Testis (tissue), 2 donors: ENCODE results near the gene POLR2A.

ENCODE experiments used
- POLR2A ChIP-seq: fragments of 450-650 bp; IDR thresholded peaks from one replicate; pipeline ENCODE4 v1.6.1; 2017; ENCODE audit warnings: antibody characterized with exemption, mild to moderate bottlenecking, moderate library complexity
- TF ChIP-seq, protein P1 (sequence below), 3 experiments: fragments of 450-650 bp in 2 of 3; fragments of 200-600 bp in 1 of 3; sonication (generic) in 1 of 3; IDR thresholded peaks; one replicate each; pipeline ENCODE4 v1.5.1; 2016 to 2019; ENCODE audit warnings: antibody characterized with exemption in 3 of 3, mild to moderate bottlenecking in 2 of 3, moderate library complexity in 1 of 3

DNA sequence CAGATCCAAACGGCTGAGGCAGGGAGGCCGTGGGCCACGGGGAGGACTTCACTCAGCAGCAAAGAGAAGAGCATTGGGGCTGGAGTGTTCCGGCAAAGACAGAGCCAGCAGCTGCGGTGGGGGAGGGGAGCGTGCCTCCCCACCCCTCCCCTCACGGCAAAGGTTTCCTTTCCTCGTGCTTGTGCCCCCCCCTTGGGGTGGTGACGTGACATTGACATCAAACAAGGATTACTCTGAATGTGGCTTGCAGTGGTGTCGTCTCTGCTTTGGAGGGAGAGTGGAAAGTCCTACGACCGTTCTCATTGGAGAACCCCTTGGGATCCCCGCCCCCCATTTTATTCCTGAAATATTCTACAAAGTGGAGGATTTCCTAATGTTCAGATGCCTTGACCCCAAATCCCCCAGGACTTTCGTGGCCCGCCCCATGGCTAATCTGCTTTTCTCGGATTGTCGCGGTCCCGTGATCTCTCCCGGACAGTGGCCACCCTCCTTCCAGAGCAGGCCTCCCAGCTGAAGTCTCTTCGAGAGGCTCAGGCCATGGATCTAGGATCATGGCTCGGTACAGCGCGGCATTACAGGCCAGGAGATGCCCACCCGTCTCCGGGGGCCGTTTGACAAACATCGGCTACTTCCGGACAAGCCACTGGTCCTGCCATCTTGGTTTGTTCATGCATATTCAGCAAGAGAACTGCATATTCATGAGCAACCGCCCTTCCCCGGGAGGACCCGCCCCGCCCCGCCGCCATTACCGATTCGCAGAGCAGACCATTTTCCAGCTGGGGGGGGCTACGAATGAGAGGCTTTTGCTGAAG, 705 bp upstream of the POLR2A start:
- TF ChIP-seq, protein P1, sequence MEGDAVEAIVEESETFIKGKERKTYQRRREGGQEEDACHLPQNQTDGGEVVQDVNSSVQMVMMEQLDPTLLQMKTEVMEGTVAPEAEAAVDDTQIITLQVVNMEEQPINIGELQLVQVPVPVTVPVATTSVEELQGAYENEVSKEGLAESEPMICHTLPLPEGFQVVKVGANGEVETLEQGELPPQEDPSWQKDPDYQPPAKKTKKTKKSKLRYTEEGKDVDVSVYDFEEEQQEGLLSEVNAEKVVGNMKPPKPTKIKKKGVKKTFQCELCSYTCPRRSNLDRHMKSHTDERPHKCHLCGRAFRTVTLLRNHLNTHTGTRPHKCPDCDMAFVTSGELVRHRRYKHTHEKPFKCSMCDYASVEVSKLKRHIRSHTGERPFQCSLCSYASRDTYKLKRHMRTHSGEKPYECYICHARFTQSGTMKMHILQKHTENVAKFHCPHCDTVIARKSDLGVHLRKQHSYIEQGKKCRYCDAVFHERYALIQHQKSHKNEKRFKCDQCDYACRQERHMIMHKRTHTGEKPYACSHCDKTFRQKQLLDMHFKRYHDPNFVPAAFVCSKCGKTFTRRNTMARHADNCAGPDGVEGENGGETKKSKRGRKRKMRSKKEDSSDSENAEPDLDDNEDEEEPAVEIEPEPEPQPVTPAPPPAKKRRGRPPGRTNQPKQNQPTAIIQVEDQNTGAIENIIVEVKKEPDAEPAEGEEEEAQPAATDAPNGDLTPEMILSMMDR (IDR thresholded peaks at IDR 0.05) = no peak
- TF ChIP-seq POLR2A = peak; percentile 42
